ENCODE data around the gene CD99.

DNA sequence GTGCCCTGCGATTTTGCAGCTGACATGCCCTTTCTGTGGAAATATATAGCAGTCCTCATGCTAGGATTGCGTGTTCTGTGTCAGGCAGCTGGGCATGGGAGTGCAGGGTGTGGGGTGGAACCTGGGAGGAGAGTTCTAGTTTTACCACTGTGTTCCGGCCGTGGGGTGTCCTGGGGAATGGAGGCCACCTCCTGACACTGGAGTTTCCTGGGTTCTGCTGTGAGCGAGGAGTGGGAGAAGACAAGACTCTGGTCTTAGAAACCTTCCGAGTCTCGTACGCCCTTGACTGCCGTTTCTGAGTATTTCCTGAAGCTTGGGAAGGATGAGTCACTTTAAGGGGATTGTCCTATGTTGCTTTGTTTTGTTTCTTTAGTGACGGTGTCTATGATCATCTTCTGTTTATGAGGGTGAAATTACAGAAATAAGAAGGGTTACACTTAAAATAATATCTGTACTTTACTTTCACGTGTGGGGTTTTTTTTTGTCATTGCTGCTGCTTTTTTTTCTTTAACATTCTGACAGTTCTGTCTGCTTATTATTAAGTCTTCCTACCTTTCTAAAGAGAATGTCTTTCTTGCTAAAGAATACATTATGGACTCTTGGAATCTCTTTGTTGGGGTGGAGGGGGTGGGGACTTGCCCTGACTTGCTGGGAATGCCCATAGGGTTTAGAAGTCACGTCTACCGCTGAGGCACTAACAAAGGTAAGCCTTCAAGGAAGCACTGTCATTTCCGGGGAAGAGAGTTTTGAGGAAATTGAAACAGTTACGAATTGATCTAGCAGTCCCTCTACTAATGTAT is 19.1 kb downstream of the CD99 start:
- no peak for TF ChIP-seq CREB1 (CRISPR knock-in tag; IDR thresholded peaks at IDR 0.05; ENCODE audit: low read depth)
- no peak for TF ChIP-seq POLR2AphosphoS5 (IDR thresholded peaks at IDR 0.05; ENCODE audit: low read depth)
- TF ChIP-seq REST (IDR thresholded peaks at IDR 0.05; ENCODE audit: unreplicated experiment), result no peak
- TF ChIP-seq, protein P1, sequence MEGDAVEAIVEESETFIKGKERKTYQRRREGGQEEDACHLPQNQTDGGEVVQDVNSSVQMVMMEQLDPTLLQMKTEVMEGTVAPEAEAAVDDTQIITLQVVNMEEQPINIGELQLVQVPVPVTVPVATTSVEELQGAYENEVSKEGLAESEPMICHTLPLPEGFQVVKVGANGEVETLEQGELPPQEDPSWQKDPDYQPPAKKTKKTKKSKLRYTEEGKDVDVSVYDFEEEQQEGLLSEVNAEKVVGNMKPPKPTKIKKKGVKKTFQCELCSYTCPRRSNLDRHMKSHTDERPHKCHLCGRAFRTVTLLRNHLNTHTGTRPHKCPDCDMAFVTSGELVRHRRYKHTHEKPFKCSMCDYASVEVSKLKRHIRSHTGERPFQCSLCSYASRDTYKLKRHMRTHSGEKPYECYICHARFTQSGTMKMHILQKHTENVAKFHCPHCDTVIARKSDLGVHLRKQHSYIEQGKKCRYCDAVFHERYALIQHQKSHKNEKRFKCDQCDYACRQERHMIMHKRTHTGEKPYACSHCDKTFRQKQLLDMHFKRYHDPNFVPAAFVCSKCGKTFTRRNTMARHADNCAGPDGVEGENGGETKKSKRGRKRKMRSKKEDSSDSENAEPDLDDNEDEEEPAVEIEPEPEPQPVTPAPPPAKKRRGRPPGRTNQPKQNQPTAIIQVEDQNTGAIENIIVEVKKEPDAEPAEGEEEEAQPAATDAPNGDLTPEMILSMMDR (conservative IDR thresholded peaks at IDR 0.05; ENCODE audit: low read depth in 2 of 2), result no peak
- TF ChIP-seq EZH2 (IDR thresholded peaks at IDR 0.05; ENCODE audit: low read depth, unreplicated experiment), result no peak
- no peak for TF ChIP-seq ZNF114 (CRISPR knock-in tag; IDR thresholded peaks at IDR 0.05)
- no peak for TF ChIP-seq NANOG (IDR thresholded peaks at IDR 0.05; ENCODE audit: borderline replicate concordance)
